Measurements from ENCODE around the gene PIK3R1. TPM values are rescaled to one million over a fixed set of nuclear protein-coding genes. Genes with fewer than 3 reads are reported as not detected.

The PIK3R1 gene
- total and polyA plus RNA-seq, 2 of the 4 experiments (the other 2 are of a cell fraction) = 2.4 to 9.3 TPM

GRCh38 chr5:68251386-68251785, 35.8 kb downstream of the PIK3R1 start:
- Histone ChIP-seq H3K4ac (ENCODE audit: low read depth, low read length) (no peak overlapping the region; the same call in 1 of the 2 replicates), H2BK20ac (ENCODE audit: low read depth, low read length) (no peak overlapping the region), H2AFZ (replicated peaks; ENCODE audit: low read length, poor library complexity) (no peak overlapping the region), H3K4me1 (ENCODE audit: control insufficient read depth, insufficient read depth, low read length) (peaks cover 12% of the 10 kb centered on the region), H3K79me1 (ENCODE audit: low read depth in 1 of 2, low read length in 2 of 2) (peaks cover 12 to 37% of the 10 kb centered on the region in 2 experiments; a peak in 3 of 4 replicates), H3K4me2 (ENCODE audit: low read depth, low read length) (peak overlapping the region; percentile 43), H4K5ac (ENCODE audit: low read depth, low read length) (no peak overlapping the region; the same call in 1 of the 2 replicates), H3K36me3 (ENCODE audit: control insufficient read depth, insufficient read depth, low read length) (no peaks in the 10 kb centered on the region), H3K56ac (ENCODE audit: extremely low read depth, insufficient read depth, low read length) (no peak overlapping the region), H3K27me3 (ENCODE audit: control insufficient read depth, insufficient read depth, low read length) (no peaks in the 10 kb centered on the region), H4K20me1 (ENCODE audit: insufficient read depth, low read length) (peaks cover 6% of the 10 kb centered on the region; the same call in 1 of the 2 replicates), H4K91ac (ENCODE audit: insufficient read depth, low read depth, low read length) (no peak overlapping the region), H3K9me1 (ENCODE audit: insufficient read depth, low read length) (peaks cover 9% of the 10 kb centered on the region), H2AK5ac (ENCODE audit: low read depth, low read length) (no peak overlapping the region), H2BK5ac (ENCODE audit: low read depth, low read length, poor library complexity, severe bottlenecking) (peak overlapping the region; percentile 19), H2BK15ac (ENCODE audit: low read depth, low read length) (no peak overlapping the region; the same call in 2 of the 3 replicates), H2BK120ac (ENCODE audit: low read depth, low read length) (no peak overlapping the region), H3K14ac (replicated peaks; ENCODE audit: low read depth, low read length) (peak overlapping the region; percentile 86; the same call in 1 of the 2 replicates), H3K18ac (ENCODE audit: low read depth, low read length) (no peak overlapping the region), H2AK9ac (replicated peaks; ENCODE audit: low read depth, low read length, poor library complexity) (no peak overlapping the region), H3K23ac (ENCODE audit: low read depth, low read length) (peak overlapping the region; percentile 66; the same call in 1 of the 2 replicates), H3K9ac (ENCODE audit: low read depth, low read length) (no peak overlapping the region), H3K4me3 (ENCODE audit: insufficient read depth, low read depth, low read length) (no peak overlapping the region), H3K27ac (ENCODE audit: insufficient read depth, low read length) (peak overlapping the region; percentile 42; the same call in 1 of the 2 replicates), H4K8ac (ENCODE audit: low read depth in 2 of 2, low read length in 2 of 2) (no peak overlapping the region), H3K9me3 (ENCODE audit: control insufficient read depth, insufficient read depth, low read length) (no peaks in the 10 kb centered on the region)
- no peak for TF ChIP-seq ELK1 (IDR thresholded peaks at IDR 0.05; ENCODE audit: borderline replicate concordance, low read depth, low read length)
- TF ChIP-seq NFE2L2 (IDR thresholded peaks at IDR 0.05; ENCODE audit: low read depth, low read length) = no peak
- no peak for TF ChIP-seq USF2 (IDR thresholded peaks at IDR 0.05; ENCODE audit: low read depth, low read length)
- no peak for TF ChIP-seq CTCF (conservative IDR thresholded peaks at IDR 0.05; ENCODE audit: low read depth, low read length)
- TF ChIP-seq SMC3 (IDR thresholded peaks at IDR 0.05; ENCODE audit: low read depth, low read length) = no peak
- TF ChIP-seq FOS (IDR thresholded peaks at IDR 0.05; ENCODE audit: low read depth, low read length) = no peak
- TF ChIP-seq RAD21 (IDR thresholded peaks at IDR 0.05; ENCODE audit: low read length) = no peak
- ChIA-PET CTCF (interaction anchor here (3.1 kb wide), 1 partner anchor 1005 kb away, joined by 19 read pairs; no protein-coding TSS in a partner anchor), POLR2A (ENCODE audit: unreplicated experiment) (no interaction called here)
- ATAC-seq (ENCODE audit: low read depth) (peak; percentile 15; the same call in 1 of the 2 replicates), DNase-seq (peak; percentile 31)
- in situ Hi-C loops (cut with MboI; ENCODE audit: low sequenced_read_pairs) = loop anchor here (5.0 to 25.0 kb wide), 2 partner anchors 1004 to 1439 kb away; no protein-coding TSS in a partner anchor
- WGBS, 2 experiments (ENCODE audit: extremely low coverage in 2 of 2, insufficient read length in 1 of 2) = 51% methylated on average over 3 of the region's 4 CpGs; no CpG with 5 or more reads in 1 of the 2 experiments
- intact Hi-C loops (cut with micrococcal nuclease) = loop anchor here (5.0 to 10.0 kb wide), 3 partner anchors 34 to 1447 kb away; partner anchors contain the start of gene PIK3R1
- dilution Hi-C loops (cut with HindIII; ENCODE audit: low sequenced_read_pairs, unreplicated experiment) = no loop called here
- no TSS peak for BruUV-seq (replicated peaks)
